DOHH2 (cell line): ENCODE data around the gene EHMT1.

Source experiments
- CTCF ChIP-seq: fragments of 200-600 bp; sonication (generic); IDR thresholded peaks from one replicate; pipeline ENCODE4 v1.5.1; 2014; ENCODE audit warnings: antibody characterized with exemption, mild to moderate bottlenecking, low read depth, low read length; ENCODE audit not compliant: poor library complexity, severe bottlenecking
- EZH2phosphoT487 ChIP-seq: fragments of 200-600 bp; sonication (generic); IDR thresholded peaks from 2 replicates; pipeline ENCODE4 v1.6.1; 2017; ENCODE audit warnings: borderline replicate concordance, mild to moderate bottlenecking, antibody characterized with exemption, low read length, moderate library complexity, mixed read lengths

GRCh38 chr9:137666513-137666822, 47.7 kb downstream of the EHMT1 start:
- no peak for TF ChIP-seq CTCF
- TF ChIP-seq EZH2phosphoT487: no peak
